Muscle of leg (tissue), 11 donors: Measurements from ENCODE around the gene HES5. TPM values are rescaled to one million over a fixed set of nuclear protein-coding genes. Genes with fewer than 3 reads are reported as not detected.
A peak's percentile ranks its signal among the peaks of the same experiment; 100 is the strongest.

Source experiments
- DNase-seq: peaks from one replicate; pipeline ENCODE4 v3.0.0; 2013
- H3K27ac ChIP-seq: one replicate; pipeline ENCODE4 v1.5.1; 2013; ENCODE audit warnings: mild to moderate bottlenecking, low read length, control low read depth
- H3K27me3 ChIP-seq: one replicate; pipeline ENCODE4 v1.6.1; 2013; ENCODE audit warnings: low read length; ENCODE audit not compliant: control insufficient read depth, insufficient read depth
- H3K36me3 ChIP-seq: one replicate; pipeline ENCODE4 v1.6.1; 2013; ENCODE audit warnings: low read length; ENCODE audit not compliant: control insufficient read depth, insufficient read depth
- H3K4me1 ChIP-seq: one replicate; pipeline ENCODE4 v1.6.1; 2013; ENCODE audit warnings: low read length; ENCODE audit not compliant: control insufficient read depth, insufficient read depth
- H3K4me3 ChIP-seq: one replicate; pipeline ENCODE4 v1.5.1; 2013; ENCODE audit warnings: low read length, control low read depth
- H3K9me3 ChIP-seq: replicated peaks from 2 replicates; pipeline ENCODE4 v1.6.1; 2013; ENCODE audit warnings: low read depth, low read length; ENCODE audit not compliant: control insufficient read depth
- WGBS: methylation state at CpG from one replicate; pipeline ENCODE4 v1.1.5; 2013; ENCODE audit warnings: missing lambda C conversion rate; ENCODE audit not compliant: insufficient coverage; 5-methylcytosine and 5-hydroxymethylcytosine counted together
- polyA plus RNA-seq, 8 donors: library from polyadenylated mRNA; unstranded; fragments of 120-200 nt; gene quantifications; one replicate each; pipeline versions ENCODE4 v1.2.1 to v1.2.3, GENCODE V29; 2013; ENCODE audit warnings: inconsistent platforms in 1 of 8, low replicate concordance in 1 of 8; ENCODE audit not compliant: insufficient read length in 8 of 8, insufficient read depth in 1 of 8
- total RNA-seq: library from RNA; stranded (reverse); fragments of 120-200 nt; gene quantifications from one replicate; pipeline ENCODE4 v1.2.4, GENCODE V29; 2013

The HES5 gene
- total and polyA plus RNA-seq, 9 donors = 0.29 to 1.1 (median 0.43) TPM; not detected in 1

- 56% methylated on average over 24 of the region's 28 CpGs for WGBS
- DNase-seq = peak; percentile 79
- Histone ChIP-seq H3K27me3 (peaks cover 10% of the 10 kb centered on the region), H3K27ac (peak overlapping the region; percentile 17), H3K9me3 (no peaks in the 10 kb centered on the region), H3K4me3 (no peak overlapping the region), H3K4me1 (peaks cover 68% of the 10 kb centered on the region), H3K36me3 (no peaks in the 10 kb centered on the region)
These were observed 28.8 kb downstream of the HES5 start for GRCh38 chr1:2501041-2501819.

- peaks cover 66% of the 10 kb centered on the region for H3K4me1 ChIP-seq
- 50% methylated on average over 19 of the region's 19 CpGs for WGBS
- no peaks in the 10 kb centered on the region for H3K36me3 ChIP-seq
- no peak overlapping the region for H3K27ac ChIP-seq
- no peaks in the 10 kb centered on the region for H3K9me3 ChIP-seq
- peaks cover 10% of the 10 kb centered on the region for H3K27me3 ChIP-seq
- no peak for DNase-seq
- H3K4me3 ChIP-seq = no peak overlapping the region
These were observed 30.0 kb downstream of the HES5 start for GRCh38 chr1:2499986-2500596.

GRCh38 chr1:2499260-2499659 lies 30.8 kb downstream of the HES5 start:
- 46% methylated on average over 3 of the region's 4 CpGs for WGBS
- DNase-seq = no peak
- H3K4me1 ChIP-seq = peaks cover 63% of the 10 kb centered on the region
- H3K4me3 ChIP-seq = no peak overlapping the region
- peaks cover 12% of the 10 kb centered on the region for H3K27me3 ChIP-seq
- no peaks in the 10 kb centered on the region for H3K9me3 ChIP-seq
- no peaks in the 10 kb centered on the region for H3K36me3 ChIP-seq
- no peak overlapping the region for H3K27ac ChIP-seq

- peaks cover 59% of the 10 kb centered on the region for H3K4me1 ChIP-seq
- peaks cover 13% of the 10 kb centered on the region for H3K27me3 ChIP-seq
These were observed 31.4 kb downstream of the HES5 start for GRCh38 chr1:2498648-2499047.

GRCh38 chr1:2497891-2498290 lies 32.2 kb downstream of the HES5 start:
- H3K4me3 ChIP-seq = no peak overlapping the region
- 35% methylated on average over 3 of the region's 4 CpGs for WGBS
- no peaks in the 10 kb centered on the region for H3K36me3 ChIP-seq
- H3K27ac ChIP-seq = no peak overlapping the region
- H3K27me3 ChIP-seq = peaks cover 17% of the 10 kb centered on the region
- H3K9me3 ChIP-seq = no peaks in the 10 kb centered on the region
- peaks cover 52% of the 10 kb centered on the region for H3K4me1 ChIP-seq
- no peak for DNase-seq

More at GRCh38 chr1:2498648-2499047, 31.4 kb downstream of the HES5 start:
- Histone ChIP-seq H3K9me3 (no peaks in the 10 kb centered on the region), H3K4me3 (no peak overlapping the region), H3K27ac (no peak overlapping the region), H3K36me3 (no peaks in the 10 kb centered on the region)
- no peak for DNase-seq
- 57% methylated on average over 14 of the region's 19 CpGs for WGBS

- Histone ChIP-seq H3K27ac (no peak overlapping the region), H3K4me1 (peaks cover 41% of the 10 kb centered on the region), H3K36me3 (no peaks in the 10 kb centered on the region), H3K4me3 (no peak overlapping the region), H3K9me3 (no peaks in the 10 kb centered on the region), H3K27me3 (peaks cover 21% of the 10 kb centered on the region)
- DNase-seq = no peak
- WGBS = 84% methylated on average over 11 of the region's 26 CpGs
These were observed 33.3 kb downstream of the HES5 start for GRCh38 chr1:2496746-2497145.

GRCh38 chr1:2496087-2496622 lies 33.9 kb downstream of the HES5 start:
- no peak for DNase-seq
- Histone ChIP-seq H3K27me3 (peaks cover 23% of the 10 kb centered on the region), H3K4me3 (no peak overlapping the region), H3K27ac (no peak overlapping the region), H3K36me3 (no peaks in the 10 kb centered on the region), H3K4me1 (peaks cover 36% of the 10 kb centered on the region), H3K9me3 (no peaks in the 10 kb centered on the region)
- 66% methylated on average over 23 of the region's 28 CpGs for WGBS

- H3K9me3 ChIP-seq = no peaks in the 10 kb centered on the region
- H3K27ac ChIP-seq = no peak overlapping the region
- no peak for DNase-seq
- H3K4me3 ChIP-seq = no peak overlapping the region
- H3K36me3 ChIP-seq = no peaks in the 10 kb centered on the region
- H3K4me1 ChIP-seq = peaks cover 32% of the 10 kb centered on the region
- H3K27me3 ChIP-seq = peaks cover 23% of the 10 kb centered on the region
- 72% methylated on average over 3 of the region's 12 CpGs for WGBS
These were observed 34.5 kb downstream of the HES5 start for GRCh38 chr1:2495546-2495945.

- Histone ChIP-seq H3K27me3 (peaks cover 23% of the 10 kb centered on the region), H3K27ac (no peak overlapping the region), H3K9me3 (no peaks in the 10 kb centered on the region), H3K36me3 (no peaks in the 10 kb centered on the region), H3K4me1 (peaks cover 26% of the 10 kb centered on the region), H3K4me3 (no peak overlapping the region)
- no peak for DNase-seq
- WGBS = 61% methylated on average over 8 of the region's 12 CpGs
These were observed 35.0 kb downstream of the HES5 start for GRCh38 chr1:2495026-2495425.

- no peak for DNase-seq
- 31% methylated on average over 19 of the region's 19 CpGs for WGBS
- H3K27me3 ChIP-seq = peaks cover 23% of the 10 kb centered on the region
- H3K9me3 ChIP-seq = no peaks in the 10 kb centered on the region
- H3K27ac ChIP-seq = no peak overlapping the region
- H3K36me3 ChIP-seq = no peaks in the 10 kb centered on the region
- H3K4me3 ChIP-seq = no peak overlapping the region
- peaks cover 21% of the 10 kb centered on the region for H3K4me1 ChIP-seq
These were observed 35.8 kb downstream of the HES5 start for GRCh38 chr1:2494323-2494693.
